Activated CD8-positive, alpha-beta memory T cell treated with anti-CD3 and anti-CD28 coated beads for 1 hour (primary cell): ENCODE measurements around the gene ESR2.
"Not testable (repeated sequence)": the region's sequence is repeated elsewhere in the genome, so short reads cannot be mapped to it uniquely, and the experiment has no call there.

ENCODE experiments used
- DNase-seq, 2 donors: peaks; one replicate each; pipeline ENCODE4 v3.0.0-alpha.2; 2020; ENCODE audit warnings: low read depth in 1 of 2; ENCODE audit errors: extremely low read depth in 1 of 2

ESR2 gene

GRCh38 chr14:64225151-64225757, 68.9 kb downstream of the ESR2 start:
- no peak for DNase-seq

GRCh38 chr14:64221391-64222003, 72.7 kb downstream of the ESR2 start:
- no peak for DNase-seq

GRCh38 chr14:64220466-64220865, 73.7 kb downstream of the ESR2 start:
- DNase-seq: no peak

GRCh38 chr14:64220056-64220455, 74.1 kb downstream of the ESR2 start:
- no peak for DNase-seq

- DNase-seq: no peak
Observed at GRCh38 chr14:64218344-64219240, 75.6 kb downstream of the ESR2 start.

- DNase-seq: no peak
Observed at GRCh38 chr14:64217834-64218233, 76.3 kb downstream of the ESR2 start.

- no peak for DNase-seq
Observed at GRCh38 chr14:64217308-64217707, 76.9 kb downstream of the ESR2 start.

GRCh38 chr14:64215978-64216377, 78.2 kb downstream of the ESR2 start:
- no peak for DNase-seq

GRCh38 chr14:64215274-64215673, 78.9 kb downstream of the ESR2 start:
- no peak for DNase-seq

- DNase-seq: no peak
Observed at GRCh38 chr14:64213853-64214570, 80.2 kb downstream of the ESR2 start.

- no peak for DNase-seq
Observed at GRCh38 chr14:64213086-64213485, 81.1 kb downstream of the ESR2 start.

GRCh38 chr14:64212666-64213065, 81.5 kb downstream of the ESR2 start:
- no peak for DNase-seq

- not testable (repeated sequence) for DNase-seq
Observed at GRCh38 chr14:64210912-64211311, 83.3 kb downstream of the ESR2 start.

- no peak for DNase-seq
Observed at GRCh38 chr14:64210216-64210615, 84.0 kb downstream of the ESR2 start.

GRCh38 chr14:64209444-64210131, 84.6 kb downstream of the ESR2 start:
- DNase-seq: no peak

- DNase-seq: no peak
Observed at GRCh38 chr14:64208981-64209380, 85.2 kb downstream of the ESR2 start.

GRCh38 chr14:64208261-64208660, 85.9 kb downstream of the ESR2 start:
- DNase-seq: no peak

GRCh38 chr14:64203366-64204006, 90.7 kb downstream of the ESR2 start:
- no peak for DNase-seq

- DNase-seq: no peak
Observed at GRCh38 chr14:64202716-64203115, 91.5 kb downstream of the ESR2 start.

- no peak for DNase-seq
Observed at GRCh38 chr14:64201921-64202545, 92.1 kb downstream of the ESR2 start.
